ENCODE results near the gene ALAS1.

- no peak for TF ChIP-seq POLR2A (IDR thresholded peaks at IDR 0.05; ENCODE audit: low read depth, low read length)
- no peak for TF ChIP-seq TAF1 (IDR thresholded peaks at IDR 0.05; ENCODE audit: low read depth, low read length)
- no peak for TF ChIP-seq POLR2AphosphoS5 (IDR thresholded peaks at IDR 0.05; ENCODE audit: low read depth, low read length)
- TF ChIP-seq SPI1 (IDR thresholded peaks at IDR 0.05; ENCODE audit: low read depth, low read length) = no peak
- no peak for TF ChIP-seq PAX5 (IDR thresholded peaks at IDR 0.05; ENCODE audit: insufficient read depth, low read length, severe bottlenecking)
Observed at GRCh38 chr3:52213901-52214300, 15.9 kb downstream of the ALAS1 start.
